AG09319 (cell line): ENCODE measurements around the gene NYAP2.

Experiments
- DNase-seq: peaks from one replicate; pipeline ENCODE4 v3.0.0-alpha.2; 2010; ENCODE audit warnings: low read depth; ENCODE audit errors: extremely low read depth
- TF ChIP-seq, protein P1 (sequence below): IDR thresholded peaks from 2 replicates; pipeline ENCODE4 v1.5.1; 2011; ENCODE audit warnings: low read depth, mild to moderate bottlenecking, inconsistent platforms, low read length, moderate library complexity

Gene NYAP2

GRCh38 chr2:225425284-225425683 is 25.8 kb downstream of the NYAP2 start:
- DNase-seq, result no peak
- TF ChIP-seq, protein P1, sequence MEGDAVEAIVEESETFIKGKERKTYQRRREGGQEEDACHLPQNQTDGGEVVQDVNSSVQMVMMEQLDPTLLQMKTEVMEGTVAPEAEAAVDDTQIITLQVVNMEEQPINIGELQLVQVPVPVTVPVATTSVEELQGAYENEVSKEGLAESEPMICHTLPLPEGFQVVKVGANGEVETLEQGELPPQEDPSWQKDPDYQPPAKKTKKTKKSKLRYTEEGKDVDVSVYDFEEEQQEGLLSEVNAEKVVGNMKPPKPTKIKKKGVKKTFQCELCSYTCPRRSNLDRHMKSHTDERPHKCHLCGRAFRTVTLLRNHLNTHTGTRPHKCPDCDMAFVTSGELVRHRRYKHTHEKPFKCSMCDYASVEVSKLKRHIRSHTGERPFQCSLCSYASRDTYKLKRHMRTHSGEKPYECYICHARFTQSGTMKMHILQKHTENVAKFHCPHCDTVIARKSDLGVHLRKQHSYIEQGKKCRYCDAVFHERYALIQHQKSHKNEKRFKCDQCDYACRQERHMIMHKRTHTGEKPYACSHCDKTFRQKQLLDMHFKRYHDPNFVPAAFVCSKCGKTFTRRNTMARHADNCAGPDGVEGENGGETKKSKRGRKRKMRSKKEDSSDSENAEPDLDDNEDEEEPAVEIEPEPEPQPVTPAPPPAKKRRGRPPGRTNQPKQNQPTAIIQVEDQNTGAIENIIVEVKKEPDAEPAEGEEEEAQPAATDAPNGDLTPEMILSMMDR, result no peak

- TF ChIP-seq, protein P1, result no peak
- DNase-seq, result no peak
Measured at GRCh38 chr2:225428360-225428759, 28.9 kb downstream of the NYAP2 start.

- no peak for DNase-seq
- TF ChIP-seq, protein P1, result no peak
Measured at GRCh38 chr2:225429717-225430116, 30.2 kb downstream of the NYAP2 start.

DNA sequence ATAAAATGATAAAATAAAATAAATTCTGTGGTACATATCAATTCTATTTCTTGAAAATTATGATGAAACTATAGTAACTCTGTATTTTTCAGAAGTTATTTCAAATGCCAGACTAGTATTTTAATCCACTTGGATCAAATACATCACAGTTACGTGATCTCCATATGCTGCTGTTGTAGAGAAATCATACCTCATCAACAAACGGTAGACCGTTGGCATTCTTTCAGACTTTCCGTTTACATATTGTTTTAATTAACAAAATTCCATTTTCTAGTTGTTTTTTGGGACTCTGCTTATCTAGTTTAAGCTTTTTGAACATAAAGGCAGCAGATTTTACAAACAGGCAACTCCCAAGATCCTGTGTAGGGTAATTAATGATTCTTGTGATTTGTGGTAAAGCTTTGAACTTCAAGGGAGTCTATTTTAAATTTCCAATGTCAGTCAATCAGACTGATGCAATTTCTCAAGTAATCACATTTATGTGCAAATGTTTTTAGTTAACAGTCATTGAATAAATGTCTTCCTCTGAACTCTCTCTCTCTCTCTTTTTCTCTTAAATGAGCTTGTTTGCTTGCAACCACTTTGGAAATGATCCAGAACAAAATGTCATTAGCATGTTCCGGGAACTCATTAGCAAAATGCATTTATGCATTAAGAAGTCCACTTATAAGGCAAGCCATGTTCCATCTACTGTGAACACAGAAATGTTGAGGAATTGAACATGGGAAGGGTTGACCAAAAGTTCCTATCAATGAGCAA is 31.8 kb downstream of the NYAP2 start:
- no peak for DNase-seq

GRCh38 chr2:225434014-225434413 is 34.5 kb downstream of the NYAP2 start:
- DNase-seq, result no peak
- TF ChIP-seq, protein P1, result no peak

More for the DNA sequence above, 31.8 kb downstream of the NYAP2 start:
- TF ChIP-seq, protein P1, result no peak

DNA sequence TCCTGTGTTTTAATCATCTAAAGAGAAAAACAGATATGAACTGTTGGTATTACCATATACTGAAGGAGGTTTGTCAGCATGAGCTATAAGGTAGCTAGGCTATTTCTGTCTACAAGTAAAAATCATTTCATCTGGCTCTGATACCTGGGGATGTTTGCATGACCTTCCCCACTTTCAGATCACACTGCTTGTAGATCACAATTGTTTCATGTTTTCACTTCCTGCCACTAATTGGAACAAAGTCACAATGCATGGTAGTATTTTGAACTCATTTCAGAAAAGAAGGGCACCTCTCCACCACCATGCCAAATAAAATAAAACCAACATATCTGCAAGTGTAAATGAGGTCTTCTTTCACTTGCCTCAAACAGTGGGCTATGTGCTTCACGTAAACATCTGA is 37.8 kb downstream of the NYAP2 start:
- no peak for DNase-seq
- TF ChIP-seq, protein P1, result no peak

DNA sequence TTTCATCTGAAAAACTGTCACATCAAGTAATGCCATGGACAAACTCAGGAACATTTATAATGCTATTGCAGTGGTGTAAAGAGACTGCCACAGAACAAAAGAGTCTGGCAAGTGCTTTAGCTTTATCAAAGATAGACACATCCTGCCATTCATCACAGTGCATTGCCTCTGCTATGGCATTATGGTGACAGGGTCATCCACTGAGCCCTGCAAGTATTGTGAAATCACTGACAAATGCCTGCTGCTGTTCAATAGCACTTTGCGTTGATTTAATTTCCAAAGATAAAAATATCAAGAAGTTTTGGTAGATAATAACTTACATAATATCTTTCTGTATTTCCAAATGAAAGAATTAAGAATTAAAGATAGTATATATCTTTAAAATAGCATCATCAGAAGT is 38.7 kb downstream of the NYAP2 start:
- DNase-seq, result no peak
- TF ChIP-seq, protein P1, result no peak
